GM12891 (cell line): ENCODE results near the gene HIP1.
"Not testable (repeated sequence)": the region's sequence is repeated elsewhere in the genome, so short reads cannot be mapped to it uniquely, and the experiment has no call there.

ENCODE experiments used
- POLR2A ChIP-seq: IDR thresholded peaks from 2 replicates; pipeline ENCODE4 v1.6.1; 2011; ENCODE audit warnings: low read depth, low read length, control low read depth
- POLR2AphosphoS5 ChIP-seq: IDR thresholded peaks from 2 replicates; pipeline ENCODE4 v1.6.1; 2011; ENCODE audit warnings: low read depth, low read length, control low read depth
- SPI1 ChIP-seq: IDR thresholded peaks from 2 replicates; pipeline ENCODE4 v1.6.1; 2011; ENCODE audit warnings: low read depth, low read length, control low read depth
- TAF1 ChIP-seq: IDR thresholded peaks from 2 replicates; pipeline ENCODE4 v1.6.1; 2011; ENCODE audit warnings: low read depth, low read length, control low read depth

GRCh38 chr7:75600748-75601147 is 138.0 kb downstream of the HIP1 start:
- not testable (repeated sequence) for TF ChIP-seq POLR2A, TAF1, SPI1, POLR2AphosphoS5
